ENCODE results near the gene KLHL4.

DNA sequence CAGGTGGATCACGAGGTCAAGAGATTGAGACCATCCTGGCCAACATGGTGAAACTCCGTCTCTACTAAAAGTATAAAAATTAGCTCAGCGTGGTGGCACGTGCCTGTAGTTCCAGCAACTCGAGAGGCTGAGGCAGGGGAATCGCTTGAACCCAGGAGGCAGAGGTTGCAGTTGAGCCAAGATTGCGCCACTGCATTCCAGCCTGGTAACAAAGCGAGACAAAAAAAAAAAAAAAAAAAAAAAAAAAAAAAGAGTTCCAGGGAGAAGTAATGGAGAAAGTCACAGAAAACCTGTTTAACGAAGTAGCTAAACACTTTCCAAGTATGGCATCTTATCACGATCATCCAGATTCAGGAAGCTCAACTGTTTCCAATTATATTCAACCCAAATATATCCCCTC, 10.9 kb downstream of the KLHL4 start:
- TF ChIP-seq, protein P1, sequence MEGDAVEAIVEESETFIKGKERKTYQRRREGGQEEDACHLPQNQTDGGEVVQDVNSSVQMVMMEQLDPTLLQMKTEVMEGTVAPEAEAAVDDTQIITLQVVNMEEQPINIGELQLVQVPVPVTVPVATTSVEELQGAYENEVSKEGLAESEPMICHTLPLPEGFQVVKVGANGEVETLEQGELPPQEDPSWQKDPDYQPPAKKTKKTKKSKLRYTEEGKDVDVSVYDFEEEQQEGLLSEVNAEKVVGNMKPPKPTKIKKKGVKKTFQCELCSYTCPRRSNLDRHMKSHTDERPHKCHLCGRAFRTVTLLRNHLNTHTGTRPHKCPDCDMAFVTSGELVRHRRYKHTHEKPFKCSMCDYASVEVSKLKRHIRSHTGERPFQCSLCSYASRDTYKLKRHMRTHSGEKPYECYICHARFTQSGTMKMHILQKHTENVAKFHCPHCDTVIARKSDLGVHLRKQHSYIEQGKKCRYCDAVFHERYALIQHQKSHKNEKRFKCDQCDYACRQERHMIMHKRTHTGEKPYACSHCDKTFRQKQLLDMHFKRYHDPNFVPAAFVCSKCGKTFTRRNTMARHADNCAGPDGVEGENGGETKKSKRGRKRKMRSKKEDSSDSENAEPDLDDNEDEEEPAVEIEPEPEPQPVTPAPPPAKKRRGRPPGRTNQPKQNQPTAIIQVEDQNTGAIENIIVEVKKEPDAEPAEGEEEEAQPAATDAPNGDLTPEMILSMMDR (IDR thresholded peaks at IDR 0.05) = no peak
- no peak for TF ChIP-seq HOXA7 (CRISPR knock-in tag; IDR thresholded peaks at IDR 0.05)
- TF ChIP-seq, protein P2, sequence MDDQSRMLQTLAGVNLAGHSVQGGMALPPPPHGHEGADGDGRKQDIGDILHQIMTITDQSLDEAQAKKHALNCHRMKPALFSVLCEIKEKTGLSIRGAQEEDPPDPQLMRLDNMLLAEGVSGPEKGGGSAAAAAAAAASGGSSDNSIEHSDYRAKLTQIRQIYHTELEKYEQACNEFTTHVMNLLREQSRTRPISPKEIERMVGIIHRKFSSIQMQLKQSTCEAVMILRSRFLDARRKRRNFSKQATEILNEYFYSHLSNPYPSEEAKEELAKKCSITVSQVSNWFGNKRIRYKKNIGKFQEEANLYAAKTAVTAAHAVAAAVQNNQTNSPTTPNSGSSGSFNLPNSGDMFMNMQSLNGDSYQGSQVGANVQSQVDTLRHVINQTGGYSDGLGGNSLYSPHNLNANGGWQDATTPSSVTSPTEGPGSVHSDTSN (IDR thresholded peaks at IDR 0.05) = no peak
- no peak for TF ChIP-seq POLR2A (IDR thresholded peaks at IDR 0.05; ENCODE audit: low read length)
- TF ChIP-seq CHD4 (IDR thresholded peaks at IDR 0.05; ENCODE audit: borderline replicate concordance) = no peak
- TF ChIP-seq PHF8 (IDR thresholded peaks at IDR 0.05; ENCODE audit: borderline replicate concordance, low read depth) = no peak
- no peak for TF ChIP-seq FOSL2 (IDR thresholded peaks at IDR 0.05)
- TF ChIP-seq FOSL2 (CRISPR knock-in tag; IDR thresholded peaks at IDR 0.05) = no peak
- TF ChIP-seq SMC3 (IDR thresholded peaks at IDR 0.05) = no peak
- no peak for TF ChIP-seq JUN (IDR thresholded peaks at IDR 0.05)
- TF ChIP-seq POLR2AphosphoS2 (conservative IDR thresholded peaks at IDR 0.05; ENCODE audit: low read length) = no peak
- TF ChIP-seq, protein P3, sequence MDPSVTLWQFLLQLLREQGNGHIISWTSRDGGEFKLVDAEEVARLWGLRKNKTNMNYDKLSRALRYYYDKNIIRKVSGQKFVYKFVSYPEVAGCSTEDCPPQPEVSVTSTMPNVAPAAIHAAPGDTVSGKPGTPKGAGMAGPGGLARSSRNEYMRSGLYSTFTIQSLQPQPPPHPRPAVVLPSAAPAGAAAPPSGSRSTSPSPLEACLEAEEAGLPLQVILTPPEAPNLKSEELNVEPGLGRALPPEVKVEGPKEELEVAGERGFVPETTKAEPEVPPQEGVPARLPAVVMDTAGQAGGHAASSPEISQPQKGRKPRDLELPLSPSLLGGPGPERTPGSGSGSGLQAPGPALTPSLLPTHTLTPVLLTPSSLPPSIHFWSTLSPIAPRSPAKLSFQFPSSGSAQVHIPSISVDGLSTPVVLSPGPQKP (IDR thresholded peaks at IDR 0.05; ENCODE audit: low read depth, low read length) = no peak

Measured in A549 (cell line).